Subcutaneous adipose tissue (tissue), 4 donors: ENCODE measurements around the gene ERVFRD-1. TPM values are rescaled to one million over a fixed set of nuclear protein-coding genes. Genes with fewer than 3 reads are reported as not detected.

ENCODE experiments used
- total RNA-seq, 4 donors: library from RNA; depleted of rRNA; stranded (reverse); fragments of >200 nt; gene quantifications; one replicate each; pipeline ENCODE4 v1.1.0, GENCODE V29; 2016
- TF ChIP-seq, protein P1 (sequence below): fragments of 450-650 bp; IDR thresholded peaks from one replicate; pipeline ENCODE4 v1.5.1; 2016; ENCODE audit warnings: low read depth, mild to moderate bottlenecking, control low read depth, antibody characterized with exemption, moderate library complexity

The ERVFRD-1 gene
- total RNA-seq, 4 donors from 2014 or later, result 0.17 to 0.65 (median 0.44) TPM; not detected in 1

DNA sequence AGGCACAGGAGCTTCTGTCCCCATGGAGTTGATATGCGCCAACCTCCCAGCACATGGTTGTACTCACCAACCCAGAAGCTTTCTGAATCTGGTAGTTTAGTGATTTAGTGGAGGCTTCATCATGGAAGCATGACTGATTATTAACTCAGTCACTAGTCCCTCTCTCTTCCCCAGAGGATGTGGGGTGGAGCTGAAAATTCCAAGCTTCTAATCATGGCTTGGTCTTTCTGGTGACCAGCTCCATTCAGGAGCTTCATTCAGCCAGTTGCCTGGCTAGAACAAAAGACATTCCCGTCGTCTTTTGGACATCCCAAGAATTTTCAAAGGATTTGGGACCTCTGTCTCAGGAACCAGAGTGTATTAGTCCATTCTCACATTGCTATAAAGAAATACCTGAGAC, 31.2 kb downstream of the ERVFRD-1 start:
- TF ChIP-seq, protein P1, sequence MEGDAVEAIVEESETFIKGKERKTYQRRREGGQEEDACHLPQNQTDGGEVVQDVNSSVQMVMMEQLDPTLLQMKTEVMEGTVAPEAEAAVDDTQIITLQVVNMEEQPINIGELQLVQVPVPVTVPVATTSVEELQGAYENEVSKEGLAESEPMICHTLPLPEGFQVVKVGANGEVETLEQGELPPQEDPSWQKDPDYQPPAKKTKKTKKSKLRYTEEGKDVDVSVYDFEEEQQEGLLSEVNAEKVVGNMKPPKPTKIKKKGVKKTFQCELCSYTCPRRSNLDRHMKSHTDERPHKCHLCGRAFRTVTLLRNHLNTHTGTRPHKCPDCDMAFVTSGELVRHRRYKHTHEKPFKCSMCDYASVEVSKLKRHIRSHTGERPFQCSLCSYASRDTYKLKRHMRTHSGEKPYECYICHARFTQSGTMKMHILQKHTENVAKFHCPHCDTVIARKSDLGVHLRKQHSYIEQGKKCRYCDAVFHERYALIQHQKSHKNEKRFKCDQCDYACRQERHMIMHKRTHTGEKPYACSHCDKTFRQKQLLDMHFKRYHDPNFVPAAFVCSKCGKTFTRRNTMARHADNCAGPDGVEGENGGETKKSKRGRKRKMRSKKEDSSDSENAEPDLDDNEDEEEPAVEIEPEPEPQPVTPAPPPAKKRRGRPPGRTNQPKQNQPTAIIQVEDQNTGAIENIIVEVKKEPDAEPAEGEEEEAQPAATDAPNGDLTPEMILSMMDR, result no peak

DNA sequence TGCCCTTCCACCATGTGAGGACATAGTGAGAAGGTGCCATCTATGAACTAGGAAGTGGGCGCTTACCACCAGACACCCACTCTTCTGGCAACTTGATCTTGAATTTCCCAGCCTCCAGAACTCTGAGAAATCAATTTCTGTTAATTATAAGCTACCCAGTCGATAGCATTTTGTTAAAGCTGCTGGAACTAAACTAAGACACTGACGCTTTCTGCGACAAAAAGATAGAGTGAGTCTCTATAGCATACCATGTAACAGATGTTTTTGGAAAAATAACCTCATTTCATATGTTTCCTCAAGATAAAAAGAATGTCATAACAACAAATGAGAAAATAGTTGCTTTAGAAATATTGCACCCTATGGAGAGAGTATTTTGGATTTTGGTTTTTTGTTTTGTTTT, 33.3 kb downstream of the ERVFRD-1 start:
- TF ChIP-seq, protein P1, result no peak

DNA sequence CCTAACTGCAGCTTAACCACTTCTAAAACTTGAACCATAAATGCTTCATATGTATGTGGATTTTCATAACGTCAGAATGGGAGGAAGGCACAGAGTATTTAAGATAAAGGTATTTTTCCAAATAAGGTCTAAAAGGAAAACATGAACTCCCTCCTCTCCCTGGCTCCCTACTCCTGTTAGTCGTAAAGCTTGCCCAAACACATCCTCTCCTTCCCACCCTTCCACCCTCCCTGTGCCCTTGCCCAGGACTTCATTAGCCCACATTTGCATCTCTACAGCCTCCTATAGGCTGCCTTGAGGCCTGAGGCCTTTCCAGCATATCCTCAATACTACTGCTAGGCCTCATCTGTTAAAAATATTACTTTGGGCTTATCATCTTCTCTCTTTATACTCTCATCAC, 35.0 kb downstream of the ERVFRD-1 start:
- TF ChIP-seq, protein P1, result no peak

DNA sequence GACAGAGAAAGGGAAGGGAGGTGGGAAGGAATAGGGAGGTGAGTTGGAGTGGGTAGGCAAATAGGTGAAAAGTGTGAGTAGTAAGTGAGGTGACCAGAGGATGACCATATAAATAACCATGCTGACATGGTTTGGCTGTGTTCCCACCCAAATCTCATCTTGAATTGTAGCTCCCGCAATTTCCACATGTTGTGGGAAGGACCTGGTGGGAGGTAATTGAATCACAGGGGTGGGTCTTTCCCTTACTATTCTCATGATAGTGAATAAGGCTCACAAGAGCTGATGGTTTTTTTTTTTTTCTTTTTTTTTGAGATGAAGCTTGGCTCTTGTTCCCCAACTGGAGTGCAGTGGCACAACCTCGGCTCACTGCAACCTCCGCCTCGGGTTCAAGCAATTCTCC, 39.4 kb downstream of the ERVFRD-1 start:
- TF ChIP-seq, protein P1, result no peak

DNA sequence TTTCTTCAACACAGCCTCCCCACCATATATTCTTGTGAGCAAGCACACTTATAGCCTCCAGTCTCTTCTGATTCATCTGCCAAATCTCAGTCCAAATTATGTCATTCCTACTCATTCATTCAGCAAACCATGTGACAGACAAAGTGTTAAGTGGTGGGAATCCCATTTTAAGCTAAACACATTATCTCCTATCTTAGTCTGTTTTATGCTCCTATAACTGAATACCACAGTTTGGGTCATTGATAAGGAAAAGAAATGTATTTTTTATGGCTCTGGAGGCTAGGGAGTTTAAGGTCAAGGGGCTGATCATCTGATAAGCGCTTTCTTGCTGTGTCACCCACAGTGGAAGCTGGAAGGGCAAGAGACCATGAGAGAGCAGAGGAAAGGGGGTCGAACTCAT, 41.8 kb downstream of the ERVFRD-1 start:
- TF ChIP-seq, protein P1, result no peak

DNA sequence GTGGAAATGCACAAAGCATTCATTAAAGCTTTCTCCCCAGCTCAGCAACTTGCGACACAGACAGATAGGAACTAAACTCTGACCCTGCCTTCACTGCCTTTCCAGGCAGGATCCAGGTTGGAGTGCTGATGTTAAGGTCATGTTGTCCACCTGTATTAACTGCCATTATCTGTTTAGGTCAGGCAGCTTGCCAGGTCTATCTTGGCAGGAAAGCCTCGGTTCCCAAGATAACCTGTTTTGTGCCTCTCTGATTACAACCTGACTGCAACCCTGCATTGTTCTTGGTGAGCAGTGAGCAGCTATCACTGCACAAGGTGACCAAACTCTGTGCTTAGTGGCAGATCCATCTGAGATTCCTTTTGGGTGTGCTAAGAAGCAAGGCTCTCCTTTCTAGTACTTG, 44.2 kb downstream of the ERVFRD-1 start:
- TF ChIP-seq, protein P1, result no peak

DNA sequence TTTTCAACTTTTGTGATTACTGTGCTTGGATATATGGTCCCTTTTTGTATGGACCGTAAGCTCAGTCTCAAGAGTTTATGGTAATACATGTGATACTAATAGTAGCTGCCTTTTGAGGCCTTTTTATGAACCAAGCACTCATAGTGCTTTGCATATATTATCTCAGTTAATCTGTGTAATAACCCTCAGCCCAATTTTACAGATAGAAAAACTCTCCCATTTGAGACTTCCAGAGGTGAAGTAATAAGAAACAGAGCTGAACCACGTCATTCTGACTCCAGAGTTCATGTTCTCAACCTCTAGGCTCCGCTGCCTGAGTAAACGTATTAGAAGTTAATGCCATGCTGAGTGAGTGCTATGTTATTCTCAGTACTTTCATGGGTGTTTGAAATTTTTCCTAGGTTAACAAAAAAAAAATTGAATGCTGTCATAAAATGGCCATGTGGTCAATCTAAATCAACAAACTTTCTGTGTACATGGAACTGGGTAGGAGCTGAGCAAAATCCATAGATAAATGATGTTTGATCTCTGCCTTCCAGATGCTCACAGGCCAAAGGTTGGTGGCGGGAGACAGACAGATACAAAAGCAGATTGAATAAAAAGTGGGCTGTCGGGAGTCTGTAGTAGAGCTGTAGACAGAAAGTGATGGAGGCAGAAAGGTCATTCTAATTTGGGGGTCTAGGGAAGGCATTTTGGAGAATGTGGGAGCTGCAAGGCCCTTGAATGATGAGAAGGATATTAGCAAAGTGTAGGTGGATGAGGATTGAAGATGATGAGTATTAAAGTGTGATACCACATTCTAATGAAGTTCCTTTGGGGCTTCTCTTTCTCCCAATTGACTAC, 44.8 kb downstream of the ERVFRD-1 start:
- TF ChIP-seq, protein P1, result no peak
